Measurements from ENCODE around the gene CCIN. TPM values are rescaled to one million over a fixed set of nuclear protein-coding genes. Genes with fewer than 3 reads are reported as not detected.

CCIN gene
- total and polyA plus RNA-seq, 7 donors, result 0.03 to 0.04 TPM; not detected in 5

- Histone ChIP-seq H3K4me1 (no peaks in the 10 kb centered on the region), H3K27ac (no peak overlapping the region), H3K27me3 (ENCODE audit: insufficient read depth in 3 of 3, low read length in 2 of 3) (no peaks in the 10 kb centered on the region), H3K9me3 (no peaks in the 10 kb centered on the region), H3K4me3 (no peak overlapping the region), H3K36me3 (ENCODE audit: insufficient read depth in 1 of 2, low read depth in 1 of 2) (peaks cover 0 to 17% of the 10 kb centered on the region in 2 donors)
- DNase-seq, result no peak
- intact Hi-C loops (cut with DNase I), result loop anchor here in 1 of 2 donors (10.0 kb wide), 1 partner anchor 60 kb away; no protein-coding TSS in a partner anchor
- no peak for ATAC-seq
- TF ChIP-seq CTCF (IDR thresholded peaks at IDR 0.05), result no peak
- 80 to 82% (median 82%) methylated on average over 10 of the region's 10 CpGs for WGBS, 3 donors
These were observed 43.9 kb upstream of the CCIN start for GRCh38 chr9:36125062-36125855.

- no peak for DNase-seq
- WGBS, 3 donors, result 66 to 75% (median 69%) methylated on average over 6 to 7 of the region's 7 CpGs
These were observed 43.0 kb upstream of the CCIN start for GRCh38 chr9:36126016-36126730.

GRCh38 chr9:36127652-36128244, 41.4 kb upstream of the CCIN start:
- intact Hi-C loops (cut with DNase I), result loop anchor here in 1 of 2 donors (10.0 kb wide), 1 partner anchor 63 kb away; no protein-coding TSS in a partner anchor
- no peak overlapping the region for H3K27ac ChIP-seq
- ATAC-seq (no peak), DNase-seq (no peak)
- H3K9me3 ChIP-seq, result no peaks in the 10 kb centered on the region
- no peaks in the 10 kb centered on the region for H3K4me1 ChIP-seq
- H3K27me3 ChIP-seq (ENCODE audit: insufficient read depth in 3 of 3, low read length in 2 of 3), result no peaks in the 10 kb centered on the region
- no peak overlapping the region for H3K4me3 ChIP-seq
- 74 to 84% (median 74%) methylated on average over 5 of the region's 5 CpGs for WGBS, 3 donors
- H3K36me3 ChIP-seq (ENCODE audit: insufficient read depth in 1 of 2, low read depth in 1 of 2), result peaks cover 0 to 5% of the 10 kb centered on the region in 2 donors
- no peak for TF ChIP-seq CTCF (IDR thresholded peaks at IDR 0.05)

More at GRCh38 chr9:36126016-36126730, 43.0 kb upstream of the CCIN start:
- no peaks in the 10 kb centered on the region for H3K9me3 ChIP-seq
- no peaks in the 10 kb centered on the region for H3K27me3 ChIP-seq (ENCODE audit: insufficient read depth in 3 of 3, low read length in 2 of 3)
- H3K4me1 ChIP-seq, result no peaks in the 10 kb centered on the region
- no peak overlapping the region for H3K4me3 ChIP-seq
- peaks cover 0 to 17% of the 10 kb centered on the region in 2 donors for H3K36me3 ChIP-seq (ENCODE audit: insufficient read depth in 1 of 2, low read depth in 1 of 2)
- no peak for ATAC-seq
- no peak overlapping the region for H3K27ac ChIP-seq
- TF ChIP-seq CTCF (IDR thresholded peaks at IDR 0.05), result no peak
- intact Hi-C loops (cut with DNase I), result loop anchor here in 1 of 2 donors (10.0 kb wide), 1 partner anchor 61 kb away; no protein-coding TSS in a partner anchor

GRCh38 chr9:36128349-36128748, 40.8 kb upstream of the CCIN start:
- Histone ChIP-seq H3K27me3 (ENCODE audit: insufficient read depth in 3 of 3, low read length in 2 of 3) (no peaks in the 10 kb centered on the region), H3K36me3 (ENCODE audit: insufficient read depth in 1 of 2, low read depth in 1 of 2) (peaks cover 0 to under 1% of the 10 kb centered on the region in 2 donors), H3K4me1 (no peaks in the 10 kb centered on the region), H3K9me3 (no peaks in the 10 kb centered on the region), H3K27ac (no peak overlapping the region), H3K4me3 (no peak overlapping the region)
- 61 to 65% (median 63%) methylated on average over 8 of the region's 8 CpGs for WGBS, 3 donors
- intact Hi-C loops (cut with DNase I), result loop anchor here in 1 of 2 donors (10.0 kb wide), 1 partner anchor 64 kb away; no protein-coding TSS in a partner anchor
- ATAC-seq (no peak), DNase-seq (no peak)
- no peak for TF ChIP-seq CTCF (IDR thresholded peaks at IDR 0.05)
